HG03025 (cell line): ENCODE results near the gene LGALS4.
"Not testable (repeated sequence)": the region's sequence is repeated elsewhere in the genome, so short reads cannot be mapped to it uniquely, and the experiment has no call there.

Experiments
- ATAC-seq: cut with Tn5 transposase; IDR thresholded peaks from one replicate; pipeline ENCODE4 v1.9.1; 2021; ENCODE audit warnings: mild to moderate bottlenecking, moderate library complexity; ENCODE audit not compliant: unreplicated experiment, low FRiP score

LGALS4 gene

DNA sequence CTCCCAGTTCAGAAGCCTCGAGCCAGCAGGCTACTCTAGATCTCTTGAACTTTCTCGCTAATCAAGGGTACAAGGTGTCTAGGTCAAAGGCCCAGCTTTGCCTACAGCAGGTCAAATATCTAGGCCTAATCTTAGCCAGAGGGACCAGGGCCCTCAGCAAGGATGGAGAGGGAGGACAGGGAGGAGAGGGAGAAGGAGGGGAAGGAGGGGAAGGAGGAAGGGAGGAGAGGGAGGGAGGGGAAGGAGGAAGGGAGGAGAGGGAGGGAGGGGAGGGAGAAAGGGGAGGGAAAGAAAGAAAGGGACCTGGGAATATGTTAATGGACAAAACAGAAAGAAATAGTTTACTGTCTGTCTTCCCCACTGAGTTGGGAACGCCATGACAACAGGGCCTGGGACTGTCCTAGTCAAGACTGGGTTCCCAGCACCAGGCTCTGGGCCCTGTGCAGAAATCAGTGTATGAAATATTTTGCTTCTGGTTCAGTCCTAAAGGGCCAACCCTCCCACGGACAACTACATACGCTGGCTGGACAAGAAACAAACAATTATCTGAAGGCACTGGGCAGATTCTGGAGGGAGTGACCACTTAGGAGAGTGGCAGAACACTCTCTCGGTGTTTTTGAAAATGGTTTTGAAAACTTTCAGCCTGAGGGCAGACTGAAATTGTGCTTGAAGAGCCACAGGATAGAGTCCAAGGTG, 14.3 kb upstream of the LGALS4 start:
- ATAC-seq = no peak

DNA sequence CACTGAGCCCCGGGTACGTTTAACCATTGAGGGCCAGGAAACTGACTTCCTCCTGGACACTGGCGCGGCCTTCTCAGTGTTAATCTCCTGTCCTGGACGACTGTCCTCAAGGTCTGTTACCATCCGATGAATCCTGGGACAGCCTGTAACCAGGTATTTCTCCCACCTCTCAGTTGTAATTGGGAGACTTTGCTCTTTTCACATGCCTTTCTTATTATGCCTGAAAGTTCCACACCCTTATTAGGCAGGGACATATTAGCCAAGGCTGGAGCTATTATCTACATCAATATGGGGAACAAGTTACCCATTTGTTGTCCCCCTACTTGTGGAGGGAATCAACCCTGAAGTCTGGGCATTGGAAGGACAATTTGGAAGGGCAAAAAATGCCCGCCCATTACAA, 13.2 kb upstream of the LGALS4 start:
- ATAC-seq = not testable (repeated sequence)

DNA sequence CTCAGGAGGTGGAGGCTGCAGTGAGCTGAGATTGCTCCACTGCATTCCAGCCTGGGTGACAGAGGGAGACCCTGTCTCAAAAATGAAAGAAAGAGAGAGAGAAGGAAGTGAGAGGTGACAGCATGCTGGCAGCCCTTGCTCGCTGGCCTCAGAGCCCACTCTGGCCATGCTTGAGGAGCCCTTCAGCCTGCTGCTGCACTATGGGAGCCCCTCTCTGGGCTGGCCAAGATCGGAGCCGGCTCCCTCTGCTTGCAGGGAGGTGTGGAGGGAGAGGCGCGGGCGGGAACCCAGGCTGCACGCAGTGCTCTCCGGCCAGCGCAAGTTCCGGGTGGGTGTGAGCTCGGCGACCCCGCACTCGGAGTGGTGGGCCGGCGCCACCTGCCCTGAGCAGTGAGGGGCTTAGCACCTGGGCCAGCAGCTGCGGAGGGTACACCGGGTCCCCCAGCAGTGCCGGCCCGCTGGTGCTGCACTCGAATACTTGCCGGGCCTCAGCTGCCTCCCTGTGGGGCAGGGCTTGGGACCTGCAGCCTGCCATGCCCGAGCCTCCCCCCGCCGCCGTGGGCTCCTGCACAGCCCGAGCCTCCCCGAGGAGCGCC, 8.6 kb upstream of the LGALS4 start:
- not testable (repeated sequence) for ATAC-seq

DNA sequence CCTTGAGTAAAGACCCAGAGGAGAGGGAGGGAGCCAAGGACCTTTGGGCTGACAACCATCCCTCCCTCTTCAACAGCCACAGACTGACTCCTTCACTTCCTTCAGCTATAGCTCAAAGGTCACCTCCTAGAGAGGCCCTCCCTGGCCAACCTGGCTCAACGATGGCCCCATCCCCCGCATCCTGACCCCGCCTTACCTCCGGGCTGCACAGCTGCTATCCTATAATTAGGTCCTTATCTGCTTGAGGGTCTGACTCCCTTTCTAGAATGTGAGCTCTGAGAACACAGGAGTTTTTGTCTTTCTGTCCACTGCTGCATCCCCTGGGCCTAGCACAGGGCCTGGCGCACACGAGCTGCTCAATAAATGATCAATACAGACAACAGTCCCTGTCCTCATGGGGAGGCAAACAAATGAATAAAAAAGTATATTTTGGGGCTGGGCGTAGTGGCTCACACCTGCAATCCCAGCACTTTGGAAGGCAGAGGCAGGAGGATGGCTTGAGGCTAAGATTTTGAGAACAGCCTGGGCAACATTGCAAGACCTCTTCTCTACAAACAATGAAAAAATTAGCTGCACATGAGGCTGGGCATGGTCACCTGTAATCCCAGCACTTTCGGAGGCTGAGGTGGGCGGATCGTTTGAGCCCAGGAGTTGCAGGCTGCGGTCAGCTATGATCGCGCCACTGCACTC, 6.6 kb upstream of the LGALS4 start:
- no peak for ATAC-seq

DNA sequence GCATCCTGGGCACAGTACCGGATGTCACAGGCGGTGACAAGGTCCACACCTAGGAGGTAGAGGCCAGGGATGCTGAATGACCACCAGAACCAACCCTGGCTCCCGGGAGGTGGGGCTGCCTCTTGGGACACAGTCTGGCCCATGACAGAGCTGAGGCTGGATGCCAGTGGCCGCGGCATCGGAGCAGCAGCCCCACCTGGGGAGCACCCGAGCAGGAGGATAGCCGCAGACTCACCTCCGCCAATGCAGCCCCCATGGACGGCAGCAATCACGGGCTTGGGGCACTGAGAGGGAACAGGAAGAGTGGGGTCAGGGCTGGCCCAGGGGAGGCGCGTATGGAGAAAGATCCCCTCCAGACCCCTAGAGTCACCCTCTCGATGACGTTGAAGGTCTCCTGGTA, 4.3 kb upstream of the LGALS4 start:
- no peak for ATAC-seq

DNA sequence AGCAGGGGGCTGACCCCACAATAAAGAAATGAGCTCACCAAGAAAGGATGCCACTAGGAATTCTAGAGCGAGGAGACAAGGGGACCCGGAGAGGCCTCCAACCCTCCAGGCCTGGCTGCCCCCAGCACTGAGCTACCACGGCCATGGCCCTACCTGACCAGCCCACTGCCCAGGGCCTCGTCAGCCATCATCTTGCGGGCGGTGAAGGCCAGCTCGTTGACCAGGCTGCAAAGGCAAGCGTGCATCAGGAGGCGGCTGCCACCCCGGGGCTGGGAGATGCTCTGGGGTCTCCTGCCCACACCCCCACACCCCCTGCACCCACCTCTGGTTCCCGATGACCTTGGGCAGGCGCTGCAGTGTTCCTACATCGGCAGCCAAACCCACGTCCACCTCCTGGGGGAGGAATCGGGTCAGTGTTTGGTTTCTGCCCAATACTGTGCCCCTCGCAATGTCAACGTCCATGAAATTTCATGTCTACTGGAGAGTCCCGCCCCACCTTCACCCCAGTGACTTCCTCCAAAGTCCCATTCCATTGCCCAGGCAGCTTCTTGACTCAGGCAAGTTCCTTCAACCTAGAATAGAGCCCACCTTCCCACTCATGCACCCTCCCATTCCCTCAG, 3.5 kb upstream of the LGALS4 start:
- ATAC-seq = no peak

DNA sequence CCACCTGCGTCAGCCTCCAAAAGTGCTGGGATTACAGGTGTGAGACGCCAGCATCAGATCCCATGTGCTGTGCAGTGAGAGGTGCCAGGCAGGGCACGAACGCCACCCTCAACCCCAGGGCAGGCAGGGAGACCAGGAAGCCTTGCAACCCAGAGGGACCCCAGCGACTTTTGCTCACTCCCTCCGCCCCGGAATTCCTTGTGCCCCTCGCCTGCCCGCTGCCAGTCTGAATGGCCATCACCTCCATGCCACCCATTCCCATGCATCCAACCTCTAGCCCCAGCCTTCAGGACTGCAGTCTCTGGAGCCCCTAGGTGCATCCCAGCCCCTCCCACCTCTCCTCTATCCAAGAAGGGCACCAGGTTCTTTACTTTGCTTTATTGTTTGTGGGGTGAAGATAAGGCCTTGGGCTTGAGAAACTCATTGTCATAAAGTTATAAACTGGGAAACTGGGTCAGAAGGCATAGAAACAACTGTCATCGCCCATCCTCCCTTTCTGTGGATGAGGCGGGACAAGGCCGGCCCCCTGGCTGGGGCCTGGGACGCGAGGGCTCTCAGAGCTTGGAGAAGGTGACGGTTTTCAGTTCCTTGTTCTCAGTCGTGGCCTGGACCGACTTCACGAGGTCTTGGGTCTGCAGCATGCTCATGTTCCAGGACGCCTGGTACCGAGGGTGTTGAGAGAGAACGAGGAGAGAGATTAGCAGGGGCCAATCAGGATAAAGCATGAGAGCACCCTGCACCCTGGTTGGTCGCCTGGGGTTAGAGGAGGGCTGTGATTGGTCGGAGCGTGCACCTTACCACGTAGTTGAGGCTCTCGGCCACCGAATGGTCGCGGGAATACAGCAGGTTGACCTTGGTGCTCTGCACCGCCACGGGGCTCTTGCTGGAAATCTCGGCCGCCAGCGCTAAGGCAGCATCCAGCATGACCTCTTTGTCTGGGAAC, 2.6 kb upstream of the LGALS4 start:
- ATAC-seq = no peak

DNA sequence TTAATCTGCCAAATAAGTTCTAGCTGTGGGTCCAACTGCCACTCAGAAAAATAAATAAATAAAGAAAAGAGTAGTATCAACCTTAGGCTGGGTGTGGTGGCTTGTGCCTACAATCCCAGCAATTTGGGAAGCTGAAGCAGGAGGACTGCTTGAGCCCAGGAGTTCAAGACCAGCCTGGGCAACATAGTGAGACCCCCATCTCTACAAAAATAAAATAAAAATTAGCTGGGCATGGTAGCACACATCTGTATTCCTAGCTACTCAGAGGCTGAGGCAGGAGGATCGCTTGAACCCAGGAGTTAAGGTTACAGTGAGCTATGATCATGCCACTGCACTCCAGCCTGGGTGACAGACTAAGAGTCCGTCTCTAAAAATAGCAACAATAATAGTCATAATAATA, 1.2 kb upstream of the LGALS4 start:
- not testable (repeated sequence) for ATAC-seq

DNA sequence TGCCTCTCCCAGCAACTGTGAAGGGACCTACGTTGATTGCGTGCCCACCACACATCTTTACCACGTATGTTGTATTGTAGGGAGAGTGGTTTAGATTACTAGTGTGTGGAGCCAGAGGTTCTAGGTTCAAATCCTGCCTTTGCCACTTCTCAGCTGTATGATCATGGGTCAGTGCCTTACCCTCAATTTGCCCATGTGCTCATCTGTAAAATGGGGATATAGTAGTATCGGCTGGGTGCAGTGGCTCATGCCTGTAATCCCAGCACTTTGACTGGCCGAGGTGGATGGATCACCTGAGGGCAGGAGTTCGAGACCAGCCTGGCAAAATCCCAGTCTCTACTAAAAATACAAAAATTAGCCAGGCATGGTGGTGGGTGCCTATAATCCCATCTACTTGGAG, 578 bp upstream of the LGALS4 start:
- ATAC-seq = no peak

DNA sequence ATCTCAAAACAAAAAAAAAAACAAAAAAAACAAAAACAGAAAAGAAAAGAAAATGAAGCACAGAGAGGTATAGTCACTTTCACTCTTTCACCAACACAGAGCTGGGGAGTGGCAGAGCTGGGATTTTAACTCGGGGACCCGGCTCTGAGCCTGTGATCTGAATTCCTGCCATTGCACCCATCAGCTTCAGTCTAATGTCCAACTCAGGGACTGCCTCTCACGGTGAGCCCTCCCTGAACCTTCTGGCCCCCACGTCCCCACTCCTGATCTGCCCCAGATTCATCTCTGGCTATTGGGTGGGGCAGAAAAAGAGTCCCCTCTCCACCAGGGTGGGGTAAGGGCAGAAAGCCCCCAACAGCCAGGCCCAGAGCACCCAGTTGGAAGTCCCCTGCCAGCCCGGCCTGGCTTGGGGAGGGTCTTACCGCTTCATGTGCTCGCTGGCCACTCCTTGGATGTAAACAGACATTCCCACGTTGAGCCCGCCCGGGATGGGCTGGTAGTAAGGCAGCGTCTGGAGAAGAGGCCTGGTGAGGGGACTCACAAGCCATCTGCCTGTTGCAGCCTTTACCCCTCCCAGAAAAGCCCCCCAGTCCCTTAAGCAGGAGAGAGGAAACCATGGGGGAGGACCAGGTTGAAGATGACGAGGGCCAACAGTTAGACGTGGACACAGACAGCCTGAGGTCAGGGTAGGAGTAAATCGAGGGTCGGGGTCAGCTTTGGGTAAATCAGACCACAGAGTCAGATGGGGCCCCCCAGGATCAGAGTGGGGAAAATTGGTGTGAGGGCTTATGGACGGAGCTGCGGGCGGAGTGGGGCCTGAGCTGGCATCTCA, 520 bp downstream of the LGALS4 start:
- no peak for ATAC-seq

DNA sequence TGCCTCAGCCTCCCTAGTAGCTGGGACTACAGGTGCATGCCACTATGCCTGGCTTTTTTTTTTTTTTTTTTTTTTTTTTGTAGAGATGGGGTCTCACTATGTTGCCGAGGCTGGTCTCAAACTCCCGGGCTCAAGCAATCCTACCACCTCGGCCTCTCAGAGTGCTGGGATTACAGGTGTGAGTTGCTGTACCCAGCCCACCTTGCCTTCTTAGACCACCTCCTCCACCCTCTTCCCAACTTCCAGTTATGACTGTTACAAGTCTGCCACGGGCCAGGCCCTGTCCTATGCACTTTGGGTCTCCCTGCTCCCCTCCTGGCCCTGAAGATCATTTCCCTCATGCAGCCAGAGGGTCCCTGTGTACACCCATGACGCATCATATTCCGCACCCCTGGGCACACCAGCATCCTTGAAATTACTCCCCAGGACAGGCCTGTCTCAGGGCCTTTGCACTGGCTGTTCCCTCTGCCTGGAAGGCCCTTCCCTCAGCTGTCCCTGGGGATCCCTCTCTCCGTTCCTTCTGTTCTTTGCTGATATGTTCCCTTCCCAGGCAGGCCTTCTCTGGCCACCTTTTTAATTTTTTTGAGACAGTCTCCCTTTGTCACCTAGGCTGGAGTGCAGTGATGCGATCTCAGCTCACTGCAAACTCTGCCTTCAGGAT, 3.0 kb downstream of the LGALS4 start:
- no peak for ATAC-seq

DNA sequence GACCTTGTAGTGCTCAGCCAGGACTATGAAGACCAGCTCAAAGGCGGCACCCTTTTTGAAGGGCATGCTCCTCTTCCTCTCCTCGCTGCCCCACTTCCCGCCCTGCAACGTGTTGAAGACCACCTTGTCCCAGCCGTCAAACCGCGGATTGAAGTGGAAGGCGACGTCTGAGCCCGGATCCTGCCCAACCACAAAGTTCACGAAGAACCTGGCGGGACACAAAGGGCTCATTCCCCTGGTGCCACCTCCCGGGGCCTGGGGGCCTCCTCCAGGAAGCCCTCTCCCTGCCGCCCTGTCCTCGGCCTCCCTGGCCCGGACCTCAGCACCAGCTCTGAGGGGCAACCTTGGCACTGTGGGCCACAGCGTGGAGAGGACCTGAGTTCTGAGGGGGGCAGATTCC, 4.0 kb downstream of the LGALS4 start:
- ATAC-seq = no peak

DNA sequence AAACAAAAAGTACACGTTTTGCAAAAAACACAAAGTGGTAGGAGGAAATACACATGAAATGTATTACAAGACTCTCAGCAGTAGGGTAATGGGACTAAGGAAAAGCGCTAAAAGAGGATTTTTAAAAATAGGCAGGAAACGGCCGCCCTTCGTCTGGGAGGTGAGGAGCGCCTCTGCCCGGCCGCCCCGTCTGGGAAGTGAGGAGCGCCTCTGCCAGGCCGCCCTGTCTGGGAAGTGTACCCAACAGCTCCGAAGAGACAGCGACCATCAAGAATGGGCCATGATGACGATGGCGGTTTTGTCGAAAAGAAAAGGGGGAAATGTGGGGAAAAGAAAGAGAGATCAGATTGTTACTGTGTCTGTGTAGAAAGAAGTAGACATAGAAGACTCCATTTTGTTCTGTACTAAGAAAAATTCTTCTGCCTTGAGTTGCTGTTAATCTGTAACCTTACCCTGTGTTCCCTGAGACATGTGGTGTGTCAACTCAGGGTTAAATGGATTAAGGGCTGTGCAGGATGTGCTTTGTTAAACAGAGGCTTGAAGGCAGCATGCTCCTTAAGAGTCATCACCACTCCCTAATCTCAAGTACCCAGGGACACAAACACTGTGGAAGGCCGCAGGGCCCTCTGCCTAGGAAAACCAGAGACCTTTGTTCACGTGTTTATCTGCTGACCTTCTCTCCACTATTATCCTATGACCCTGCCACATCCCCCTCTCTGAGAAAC, 5.2 kb downstream of the LGALS4 start:
- not testable (repeated sequence) for ATAC-seq

DNA sequence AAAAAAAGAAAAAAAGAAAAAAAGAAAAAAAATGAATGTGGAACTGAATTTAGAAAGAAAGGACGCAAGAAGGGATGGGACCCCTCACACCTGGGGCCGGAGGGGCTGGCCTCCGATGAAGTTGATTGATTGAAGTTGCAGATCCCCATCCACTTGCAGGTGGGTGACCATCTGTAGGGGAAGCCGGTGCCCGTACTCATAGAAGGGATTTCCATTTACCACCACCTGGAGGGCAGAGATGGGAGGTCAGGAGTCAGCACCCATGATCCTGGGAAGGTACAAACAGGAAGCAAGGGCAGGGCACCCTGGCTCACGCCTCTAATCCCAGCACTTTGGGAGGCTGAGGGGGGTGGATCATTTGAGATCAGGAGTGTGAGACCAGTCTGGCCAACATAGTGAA, 6.4 kb downstream of the LGALS4 start:
- ATAC-seq = no peak

DNA sequence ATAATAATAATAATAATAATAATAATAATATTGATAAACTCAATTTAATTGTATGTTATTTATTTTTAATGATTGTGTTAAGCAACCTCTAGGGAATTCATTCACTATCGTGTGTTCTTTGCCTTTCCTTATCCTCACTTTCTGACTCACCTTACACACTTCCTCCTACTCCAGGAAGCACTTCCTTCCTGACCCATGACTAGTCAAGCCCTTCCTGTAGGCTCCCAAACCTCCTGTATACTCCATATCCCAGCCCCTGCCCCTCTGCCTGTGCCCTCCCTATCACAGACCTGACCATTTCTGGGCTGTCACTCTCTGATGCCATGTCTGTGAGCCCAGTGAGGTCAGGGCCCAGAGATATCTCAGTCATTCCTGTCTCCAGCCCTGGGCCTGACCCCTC, 7.6 kb downstream of the LGALS4 start:
- no peak for ATAC-seq

DNA sequence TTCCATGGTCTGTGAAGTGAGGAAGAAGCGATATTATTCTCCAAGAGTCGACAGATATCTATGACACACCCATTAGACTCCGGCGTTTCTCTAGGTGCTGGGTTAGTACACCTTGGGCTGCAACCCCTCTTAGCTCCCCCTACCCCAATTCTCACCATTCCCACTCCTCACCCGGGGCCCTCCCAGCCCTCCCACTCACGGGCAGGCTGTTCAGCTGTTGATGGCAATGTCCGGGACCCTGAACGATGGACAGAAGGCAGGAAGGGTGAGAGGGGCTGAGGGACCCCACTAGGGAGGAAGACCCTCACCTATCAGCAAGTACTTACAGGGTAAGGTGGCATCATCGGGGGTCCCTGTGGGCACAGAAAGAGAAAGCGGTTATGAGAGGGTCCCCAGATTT, 9.2 kb downstream of the LGALS4 start:
- ATAC-seq = no peak

DNA sequence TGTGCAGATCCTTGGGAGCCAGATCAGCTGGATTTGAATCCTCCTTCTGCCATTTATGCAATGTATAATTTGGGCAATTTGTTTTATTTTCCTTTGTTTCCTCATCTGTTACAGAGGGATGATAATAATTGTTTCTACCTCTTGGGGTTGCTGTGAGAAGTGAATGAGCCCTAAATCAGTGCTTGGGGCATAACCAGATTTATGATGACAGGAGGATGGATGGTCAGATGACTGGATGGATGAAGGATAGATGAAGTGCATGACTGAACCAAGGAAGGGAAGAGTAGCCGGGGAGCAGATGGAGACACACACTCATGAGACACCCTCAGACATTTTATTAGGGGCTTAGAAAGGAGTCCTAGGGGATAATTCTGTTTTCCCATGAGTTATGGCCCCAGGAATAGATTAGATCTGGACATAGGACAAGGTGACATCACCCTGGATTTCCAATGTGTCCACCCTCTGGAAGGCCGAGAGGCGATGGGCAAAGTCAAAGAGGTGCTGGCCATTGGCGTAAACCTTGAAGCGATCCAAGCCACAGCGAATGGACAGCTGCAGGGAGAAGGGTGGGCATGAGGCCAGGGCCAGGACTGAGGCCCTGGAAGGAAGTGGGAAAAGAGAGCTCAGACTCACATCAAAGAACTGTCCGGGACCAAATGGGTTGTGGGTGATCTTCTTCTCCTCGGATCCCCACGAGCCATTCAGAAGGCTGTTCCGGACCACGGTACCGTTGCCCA, 11.2 kb downstream of the LGALS4 start:
- ATAC-seq = no peak
